Osteoblast (primary cell): ENCODE results near the gene LNX1. TPM values are rescaled to one million over a fixed set of nuclear protein-coding genes. Genes with fewer than 3 reads are reported as not detected.

Source experiments
- DNase-seq: peaks from one replicate; pipeline ENCODE4 v3.0.0; 2011; ENCODE audit warnings: low spot score, mixed read lengths; ENCODE audit not compliant: insufficient read length; ENCODE audit errors: missing footprints
- H2AFZ ChIP-seq: 2 replicates; pipeline ENCODE4 v1.6.0; 2011; ENCODE audit warnings: mild to moderate bottlenecking, low read length
- H3K27ac ChIP-seq: 2 replicates; pipeline ENCODE4 v1.5.1; 2011; ENCODE audit warnings: mild to moderate bottlenecking, low read depth, low read length, moderate library complexity
- H3K27me3 ChIP-seq: 2 replicates; pipeline ENCODE4 v1.6.0; 2012; ENCODE audit warnings: mild to moderate bottlenecking, control low read depth, inconsistent platforms, low read length, moderate library complexity; ENCODE audit not compliant: insufficient read depth
- H3K36me3 ChIP-seq: 2 replicates; pipeline ENCODE4 v1.5.1; 2011; ENCODE audit warnings: mild to moderate bottlenecking, low read length, control low read depth, moderate library complexity; ENCODE audit not compliant: insufficient read depth
- H3K4me1 ChIP-seq: 2 replicates; pipeline ENCODE4 v1.5.1; 2011; ENCODE audit warnings: mild to moderate bottlenecking, low read length, control low read depth, moderate library complexity; ENCODE audit not compliant: insufficient read depth
- H3K4me2 ChIP-seq: 2 replicates; pipeline ENCODE4 v1.6.0; 2011; ENCODE audit warnings: mild to moderate bottlenecking, low read length; ENCODE audit not compliant: insufficient read depth
- H3K4me3 ChIP-seq: fragments of 200-600 bp; sonication (generic); 3 replicates; pipeline ENCODE4 v1.5.1; 2012; ENCODE audit warnings: mild to moderate bottlenecking, low read length, inconsistent platforms; ENCODE audit not compliant: insufficient read depth
- H3K79me2 ChIP-seq: 2 replicates; pipeline ENCODE4 v1.6.0; 2012; ENCODE audit warnings: mild to moderate bottlenecking, low read length, control low read depth, inconsistent platforms; ENCODE audit not compliant: insufficient read depth
- H3K9me3 ChIP-seq: 2 replicates; pipeline ENCODE4 v1.5.1; 2011; ENCODE audit warnings: low read depth, low read length, control low read depth
- H4K20me1 ChIP-seq: 2 replicates; pipeline ENCODE4 v1.6.0; 2012; ENCODE audit warnings: mild to moderate bottlenecking, low read length, control low read depth; ENCODE audit not compliant: insufficient read depth
- total RNA-seq: library from RNA; depleted of rRNA; stranded (reverse); fragments of >200 nt; gene quantifications from 2 replicates; pipeline ENCODE4 v1.2.3, GENCODE V29; 2012
- TF ChIP-seq, protein P1 (sequence below): IDR thresholded peaks from 2 replicates; pipeline ENCODE4 v1.5.1; 2011; ENCODE audit warnings: mild to moderate bottlenecking, low read depth, low read length, moderate library complexity; ENCODE audit errors: extremely low read depth

Gene LNX1
- total RNA-seq, 1 donor, result 9.8 TPM

DNA sequence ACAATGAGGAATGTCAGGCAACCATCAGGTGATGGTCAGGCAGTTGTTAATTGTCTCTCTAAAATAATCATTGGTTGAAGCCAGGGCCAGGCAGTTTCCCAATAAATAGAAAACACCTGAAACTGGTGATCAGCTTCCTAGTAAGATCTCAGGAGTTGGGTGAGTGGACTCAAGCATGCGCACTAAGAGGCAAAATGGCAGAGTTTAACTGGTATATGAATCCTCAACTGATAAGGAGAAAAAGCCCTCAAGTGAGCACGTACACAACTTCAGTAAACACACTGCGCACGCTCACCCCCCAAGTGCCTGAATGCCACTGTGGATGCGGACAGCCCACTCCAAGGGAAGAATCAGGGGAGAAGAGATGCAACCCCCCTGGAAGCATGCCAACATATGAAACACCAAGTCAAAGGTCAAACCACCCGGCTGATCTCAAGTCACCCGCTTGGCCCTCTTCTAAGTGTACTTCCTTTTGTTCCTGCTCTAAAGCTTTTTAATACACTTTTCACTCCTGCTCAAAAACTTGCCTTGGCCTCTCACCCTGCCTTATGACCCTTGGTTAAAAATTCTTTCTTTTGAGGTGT lies 39.9 kb downstream of the LNX1 start:
- no peak overlapping the region for H3K4me3 ChIP-seq
- H3K27ac ChIP-seq, result no peak overlapping the region
- H3K9me3 ChIP-seq, result no peaks in the 10 kb centered on the region
- H3K36me3 ChIP-seq, result no peaks in the 10 kb centered on the region
- H3K4me1 ChIP-seq, result no peaks in the 10 kb centered on the region
- TF ChIP-seq, protein P1, sequence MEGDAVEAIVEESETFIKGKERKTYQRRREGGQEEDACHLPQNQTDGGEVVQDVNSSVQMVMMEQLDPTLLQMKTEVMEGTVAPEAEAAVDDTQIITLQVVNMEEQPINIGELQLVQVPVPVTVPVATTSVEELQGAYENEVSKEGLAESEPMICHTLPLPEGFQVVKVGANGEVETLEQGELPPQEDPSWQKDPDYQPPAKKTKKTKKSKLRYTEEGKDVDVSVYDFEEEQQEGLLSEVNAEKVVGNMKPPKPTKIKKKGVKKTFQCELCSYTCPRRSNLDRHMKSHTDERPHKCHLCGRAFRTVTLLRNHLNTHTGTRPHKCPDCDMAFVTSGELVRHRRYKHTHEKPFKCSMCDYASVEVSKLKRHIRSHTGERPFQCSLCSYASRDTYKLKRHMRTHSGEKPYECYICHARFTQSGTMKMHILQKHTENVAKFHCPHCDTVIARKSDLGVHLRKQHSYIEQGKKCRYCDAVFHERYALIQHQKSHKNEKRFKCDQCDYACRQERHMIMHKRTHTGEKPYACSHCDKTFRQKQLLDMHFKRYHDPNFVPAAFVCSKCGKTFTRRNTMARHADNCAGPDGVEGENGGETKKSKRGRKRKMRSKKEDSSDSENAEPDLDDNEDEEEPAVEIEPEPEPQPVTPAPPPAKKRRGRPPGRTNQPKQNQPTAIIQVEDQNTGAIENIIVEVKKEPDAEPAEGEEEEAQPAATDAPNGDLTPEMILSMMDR, result no peak
- no peaks in the 10 kb centered on the region for H3K27me3 ChIP-seq
- no peaks in the 10 kb centered on the region for H3K79me2 ChIP-seq
- H3K4me2 ChIP-seq, result no peak overlapping the region
- no peak for DNase-seq
- no peaks in the 10 kb centered on the region for H4K20me1 ChIP-seq
- H2AFZ ChIP-seq, result no peak overlapping the region

- no peaks in the 10 kb centered on the region for H3K27me3 ChIP-seq
- H3K36me3 ChIP-seq, result no peaks in the 10 kb centered on the region
- H3K4me1 ChIP-seq, result no peaks in the 10 kb centered on the region
- H4K20me1 ChIP-seq, result no peaks in the 10 kb centered on the region
- no peak for DNase-seq
- no peak overlapping the region for H2AFZ ChIP-seq
- TF ChIP-seq, protein P1, result no peak
- no peak overlapping the region for H3K4me3 ChIP-seq
- no peaks in the 10 kb centered on the region for H3K79me2 ChIP-seq
- H3K27ac ChIP-seq, result no peak overlapping the region
- H3K4me2 ChIP-seq, result no peak overlapping the region
- H3K9me3 ChIP-seq, result no peaks in the 10 kb centered on the region
Measured at GRCh38 chr4:53548662-53549061, 42.6 kb downstream of the LNX1 start.

- no peak overlapping the region for H2AFZ ChIP-seq
- H3K9me3 ChIP-seq, result no peaks in the 10 kb centered on the region
- H4K20me1 ChIP-seq, result no peaks in the 10 kb centered on the region
- TF ChIP-seq, protein P1, result no peak
- H3K4me2 ChIP-seq, result no peak overlapping the region
- no peaks in the 10 kb centered on the region for H3K79me2 ChIP-seq
- H3K27ac ChIP-seq, result no peak overlapping the region
- H3K27me3 ChIP-seq, result no peaks in the 10 kb centered on the region
- no peaks in the 10 kb centered on the region for H3K36me3 ChIP-seq
- no peak for DNase-seq
- H3K4me3 ChIP-seq, result no peak overlapping the region
- H3K4me1 ChIP-seq, result no peaks in the 10 kb centered on the region
Measured at GRCh38 chr4:53547983-53548382, 43.3 kb downstream of the LNX1 start.

- H4K20me1 ChIP-seq, result no peaks in the 10 kb centered on the region
- peaks cover 17% of the 10 kb centered on the region for H3K4me1 ChIP-seq
- DNase-seq, result no peak
- H3K79me2 ChIP-seq, result no peaks in the 10 kb centered on the region
- no peak overlapping the region for H2AFZ ChIP-seq
- no peak overlapping the region for H3K4me3 ChIP-seq
- TF ChIP-seq, protein P1, result no peak
- H3K9me3 ChIP-seq, result no peaks in the 10 kb centered on the region
- no peaks in the 10 kb centered on the region for H3K27me3 ChIP-seq
- H3K36me3 ChIP-seq, result no peaks in the 10 kb centered on the region
- no peak overlapping the region for H3K4me2 ChIP-seq
- H3K27ac ChIP-seq, result no peak overlapping the region
Measured at GRCh38 chr4:53545942-53546581, 45.2 kb downstream of the LNX1 start.
